ENCODE results near the gene GPR62. TPM values are rescaled to one million over a fixed set of nuclear protein-coding genes. Genes with fewer than 3 reads are reported as not detected.

GPR62 gene
- total RNA-seq, 1 experiment from 2014 or later, result not detected

DNA sequence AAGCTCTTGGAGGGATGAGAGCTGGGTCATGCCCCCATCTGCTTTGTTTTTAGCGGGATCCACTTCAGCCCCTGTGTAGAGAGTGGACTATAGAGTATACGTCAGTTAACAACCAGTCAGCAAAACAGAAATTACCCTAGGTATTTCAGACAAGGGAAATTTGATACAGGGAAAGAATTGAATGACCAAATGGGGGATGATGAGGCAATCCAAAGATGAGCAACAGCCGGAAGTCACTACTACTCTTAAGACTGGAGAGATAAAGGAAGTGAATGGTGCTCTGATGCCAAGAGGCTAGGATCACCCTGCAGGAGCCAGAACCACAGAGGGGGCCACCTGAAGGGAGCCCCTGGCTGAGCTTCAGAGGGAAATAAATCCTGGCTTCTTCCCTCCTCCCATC lies 1.7 kb upstream of the GPR62 start:
- POLR2A ChIA-PET (ENCODE audit: unreplicated experiment), result no interaction called here
- CTCF ChIA-PET, result no interaction called here

DNA sequence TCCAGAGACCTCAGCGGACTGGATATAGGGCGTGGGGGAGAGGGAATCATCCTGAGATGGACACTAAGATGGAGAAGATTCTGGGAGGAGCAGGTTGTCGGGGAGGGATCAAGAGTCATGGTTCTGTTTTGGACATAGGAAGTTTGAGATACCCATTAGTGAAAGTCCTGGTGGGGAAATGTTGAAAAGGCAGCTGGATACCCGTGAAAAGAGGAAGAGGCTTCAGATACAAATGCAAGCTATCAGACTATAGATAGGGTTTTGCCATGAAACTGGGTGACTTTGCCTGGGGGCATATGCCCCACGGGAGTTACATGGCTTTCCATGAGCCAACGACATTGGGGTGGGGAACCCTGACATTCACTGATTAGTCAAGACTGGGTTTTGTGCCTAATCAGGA lies 1.1 kb upstream of the GPR62 start:
- no peak for DNase-seq
- POLR2A ChIA-PET (ENCODE audit: unreplicated experiment), result no interaction called here
- Histone ChIP-seq H2AFZ (no peak overlapping the region), H3K9me2 (ENCODE audit: insufficient read depth) (no peaks in the 10 kb centered on the region), H3K4me3 (no peak overlapping the region), H3K4me2 (no peak overlapping the region), H3K4me1 (replicated peaks; ENCODE audit: insufficient read depth) (peaks cover 4% of the 10 kb centered on the region; the same call in 1 of the 2 replicates), H3K36me3 (ENCODE audit: low read depth) (no peaks in the 10 kb centered on the region), H4K20me1 (ENCODE audit: insufficient read depth) (no peaks in the 10 kb centered on the region), H3K27me3 (ENCODE audit: insufficient read depth, low read depth) (no peaks in the 10 kb centered on the region; the same call in 1 of the 2 replicates), H3K27ac (no peak overlapping the region), H3K79me2 (ENCODE audit: low read depth) (no peaks in the 10 kb centered on the region), H3K9me3 (ENCODE audit: insufficient read depth, low read depth) (no peaks in the 10 kb centered on the region), H3F3A (ENCODE audit: insufficient read depth, low read depth) (no peaks in the 10 kb centered on the region)
- no TSS peak for BruUV-seq (replicated peaks)
- TF ChIP-seq, protein P1, sequence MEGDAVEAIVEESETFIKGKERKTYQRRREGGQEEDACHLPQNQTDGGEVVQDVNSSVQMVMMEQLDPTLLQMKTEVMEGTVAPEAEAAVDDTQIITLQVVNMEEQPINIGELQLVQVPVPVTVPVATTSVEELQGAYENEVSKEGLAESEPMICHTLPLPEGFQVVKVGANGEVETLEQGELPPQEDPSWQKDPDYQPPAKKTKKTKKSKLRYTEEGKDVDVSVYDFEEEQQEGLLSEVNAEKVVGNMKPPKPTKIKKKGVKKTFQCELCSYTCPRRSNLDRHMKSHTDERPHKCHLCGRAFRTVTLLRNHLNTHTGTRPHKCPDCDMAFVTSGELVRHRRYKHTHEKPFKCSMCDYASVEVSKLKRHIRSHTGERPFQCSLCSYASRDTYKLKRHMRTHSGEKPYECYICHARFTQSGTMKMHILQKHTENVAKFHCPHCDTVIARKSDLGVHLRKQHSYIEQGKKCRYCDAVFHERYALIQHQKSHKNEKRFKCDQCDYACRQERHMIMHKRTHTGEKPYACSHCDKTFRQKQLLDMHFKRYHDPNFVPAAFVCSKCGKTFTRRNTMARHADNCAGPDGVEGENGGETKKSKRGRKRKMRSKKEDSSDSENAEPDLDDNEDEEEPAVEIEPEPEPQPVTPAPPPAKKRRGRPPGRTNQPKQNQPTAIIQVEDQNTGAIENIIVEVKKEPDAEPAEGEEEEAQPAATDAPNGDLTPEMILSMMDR (conservative IDR thresholded peaks at IDR 0.05), result no peak
- no peak for TF ChIP-seq EZH2 (IDR thresholded peaks at IDR 0.05; ENCODE audit: low read depth)
- CTCF ChIA-PET, result no interaction called here
- intact Hi-C loops (cut with micrococcal nuclease; ENCODE audit: unreplicated experiment), result no loop called here

More for the DNA sequence above, 1.7 kb upstream of the GPR62 start:
- H3K36me3 ChIP-seq (ENCODE audit: low read depth), result no peaks in the 10 kb centered on the region
- H3K9me2 ChIP-seq (ENCODE audit: insufficient read depth), result no peaks in the 10 kb centered on the region
- H3K9me3 ChIP-seq (ENCODE audit: insufficient read depth, low read depth), result no peaks in the 10 kb centered on the region
- peak in 1 of 2 experiments; percentile 58 for DNase-seq
- H3K79me2 ChIP-seq (ENCODE audit: low read depth), result no peaks in the 10 kb centered on the region
- no peaks in the 10 kb centered on the region for H4K20me1 ChIP-seq (ENCODE audit: insufficient read depth)
- no TSS peak for BruUV-seq (replicated peaks)
- peaks cover 4% of the 10 kb centered on the region; the same call in 1 of the 2 replicates for H3K4me1 ChIP-seq (replicated peaks; ENCODE audit: insufficient read depth)
- no peak for TF ChIP-seq EZH2 (IDR thresholded peaks at IDR 0.05; ENCODE audit: low read depth)
- TF ChIP-seq, protein P1 (conservative IDR thresholded peaks at IDR 0.05), result no peak
- H3K4me2 ChIP-seq, result no peak overlapping the region
- intact Hi-C loops (cut with micrococcal nuclease; ENCODE audit: unreplicated experiment), result no loop called here
- no peak overlapping the region for H3K27ac ChIP-seq
- H2AFZ ChIP-seq, result no peak overlapping the region
- H3K4me3 ChIP-seq, result no peak overlapping the region
- no peaks in the 10 kb centered on the region for H3F3A ChIP-seq (ENCODE audit: insufficient read depth, low read depth)
- no peaks in the 10 kb centered on the region; the same call in 1 of the 2 replicates for H3K27me3 ChIP-seq (ENCODE audit: insufficient read depth, low read depth)

DNA sequence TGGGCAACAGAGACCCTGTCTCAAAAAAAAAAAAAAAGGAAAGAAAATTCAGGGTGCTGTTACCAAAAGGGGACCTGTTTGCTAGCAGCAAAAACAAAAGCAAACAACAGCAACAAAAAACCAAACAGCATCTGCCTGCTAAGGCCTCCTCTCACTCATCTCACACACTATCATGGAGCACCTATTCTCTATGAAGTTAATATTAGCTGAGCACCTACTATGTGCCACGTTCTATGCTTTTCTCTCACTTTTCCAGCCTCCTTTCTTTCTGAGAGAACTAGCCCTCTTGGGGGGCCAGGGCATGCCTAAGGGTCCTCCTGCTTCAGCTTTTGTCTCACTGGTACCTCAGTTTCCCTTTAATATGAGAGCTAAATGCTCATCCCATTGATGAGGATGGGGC lies 468 bp upstream of the GPR62 start:
- CTCF ChIA-PET, result interaction anchor here (0.7 kb wide), 1 partner anchor 251 kb away, joined by 3 read pairs; no protein-coding TSS in a partner anchor

More for the DNA sequence above, 468 bp upstream of the GPR62 start:
- intact Hi-C loops (cut with micrococcal nuclease; ENCODE audit: unreplicated experiment), result no loop called here
- H3K36me3 ChIP-seq (ENCODE audit: low read depth), result no peaks in the 10 kb centered on the region
- POLR2A ChIA-PET (ENCODE audit: unreplicated experiment), result no interaction called here
- H3K27ac ChIP-seq, result no peak overlapping the region
- H3K4me1 ChIP-seq (replicated peaks; ENCODE audit: insufficient read depth), result peaks cover 4% of the 10 kb centered on the region; the same call in 1 of the 2 replicates
- no peak for TF ChIP-seq EZH2 (IDR thresholded peaks at IDR 0.05; ENCODE audit: low read depth)
- TF ChIP-seq, protein P1 (conservative IDR thresholded peaks at IDR 0.05), result no peak
- no peaks in the 10 kb centered on the region for H4K20me1 ChIP-seq (ENCODE audit: insufficient read depth)
- H3K79me2 ChIP-seq (ENCODE audit: low read depth), result no peaks in the 10 kb centered on the region
- no peaks in the 10 kb centered on the region for H3F3A ChIP-seq (ENCODE audit: insufficient read depth, low read depth)
- H3K27me3 ChIP-seq (ENCODE audit: insufficient read depth, low read depth), result no peaks in the 10 kb centered on the region; the same call in 1 of the 2 replicates
- BruUV-seq (replicated peaks), result no TSS peak
- H3K4me3 ChIP-seq, result no peak overlapping the region
- no peak overlapping the region for H2AFZ ChIP-seq
- no peaks in the 10 kb centered on the region for H3K9me3 ChIP-seq (ENCODE audit: insufficient read depth, low read depth)
- H3K9me2 ChIP-seq (ENCODE audit: insufficient read depth), result no peaks in the 10 kb centered on the region
- H3K4me2 ChIP-seq, result no peak overlapping the region
- DNase-seq, result no peak
